SK-N-SH treated with all-trans-retinoic acid at 6 μM for 48 hours (cell line): ENCODE data around the gene GPATCH2L.

ENCODE experiments used
- ATAC-seq: fragments of 200-7000 bp; cut with Tn5 transposase; 3 replicates; pipeline ENCODE4 v1.9.1; 2020; ENCODE audit warnings: mild to moderate bottlenecking, moderate library complexity
- ARNTL ChIP-seq: fragments of 450-650 bp; formaldehyde crosslinking; IDR thresholded peaks from 2 replicates; pipeline ENCODE4 v1.5.0; 2020; ENCODE audit warnings: low read depth, mild to moderate bottlenecking, moderate library complexity, borderline replicate concordance
- BACH2 ChIP-seq: fragments of 250-450 bp; sonication (Bioruptor Pico); IDR thresholded peaks from 2 replicates; pipeline ENCODE4 v1.9.0; 2021; ENCODE audit warnings: mild to moderate bottlenecking, borderline replicate concordance
- CREB5 ChIP-seq: fragments of 250-450 bp; sonication (Bioruptor Pico); IDR thresholded peaks from 2 replicates; pipeline ENCODE4 v1.5.1; 2020; ENCODE audit warnings: low read depth, mild to moderate bottlenecking, moderate library complexity
- CSDC2 ChIP-seq: fragments of 250-450 bp; sonication (Bioruptor Pico); IDR thresholded peaks from 2 replicates; pipeline ENCODE4 v1.5.0; 2020; ENCODE audit warnings: mild to moderate bottlenecking, moderate library complexity
- CSRNP3 ChIP-seq: fragments of 250-450 bp; sonication (Bioruptor Pico); IDR thresholded peaks from 2 replicates; pipeline ENCODE4 v1.5.1; 2021; ENCODE audit warnings: mild to moderate bottlenecking, moderate library complexity
- GLIS3 ChIP-seq: fragments of 250-450 bp; sonication (Bioruptor Pico); IDR thresholded peaks from 2 replicates; pipeline ENCODE4 v1.5.0; 2020; ENCODE audit warnings: mild to moderate bottlenecking, moderate library complexity
- ISL1 ChIP-seq: fragments of 250-450 bp; sonication (Bioruptor Pico); IDR thresholded peaks from 2 replicates; pipeline ENCODE4 v2.1.2; 2022; ENCODE audit warnings: mild to moderate bottlenecking, moderate library complexity
- OSR1 ChIP-seq: fragments of 250-450 bp; sonication (Bioruptor Pico); IDR thresholded peaks from 2 replicates; pipeline ENCODE4 v1.8.0; 2022; ENCODE audit warnings: moderate library complexity, mild to moderate bottlenecking, inconsistent platforms
- PATZ1 ChIP-seq: fragments of 250-450 bp; sonication (Bioruptor Pico); IDR thresholded peaks from 2 replicates; pipeline ENCODE4 v1.8.0; 2020; ENCODE audit warnings: mild to moderate bottlenecking, moderate library complexity, borderline replicate concordance
- POU6F1 ChIP-seq: fragments of 250-450 bp; sonication (Bioruptor Pico); IDR thresholded peaks from 2 replicates; pipeline ENCODE4 v1.8.0; 2021; ENCODE audit warnings: low read depth, mild to moderate bottlenecking, moderate library complexity, borderline replicate concordance
- PPARA ChIP-seq: fragments of 250-450 bp; sonication (Bioruptor Pico); IDR thresholded peaks from 2 replicates; pipeline ENCODE4 v1.5.0; 2020; ENCODE audit warnings: mild to moderate bottlenecking, borderline replicate concordance
- RARB ChIP-seq: fragments of 250-450 bp; sonication (Bioruptor Pico); IDR thresholded peaks from 2 replicates; pipeline ENCODE4 v1.8.0; 2021; ENCODE audit warnings: mild to moderate bottlenecking, moderate library complexity
- SNAI2 ChIP-seq: fragments of 250-450 bp; sonication (Bioruptor Pico); IDR thresholded peaks from 2 replicates; pipeline ENCODE4 v1.5.0; 2020; ENCODE audit warnings: mild to moderate bottlenecking, moderate library complexity
- TCF4 ChIP-seq: fragments of 250-450 bp; sonication (Bioruptor Pico); IDR thresholded peaks from 2 replicates; pipeline ENCODE4 v1.8.0; 2021; ENCODE audit warnings: mild to moderate bottlenecking, moderate library complexity, borderline replicate concordance
- TSHZ2 ChIP-seq: fragments of 250-450 bp; sonication (Bioruptor Pico); IDR thresholded peaks from 2 replicates; pipeline ENCODE4 v1.5.0; 2020; ENCODE audit warnings: mild to moderate bottlenecking, moderate library complexity
- ZC3H10 ChIP-seq: fragments of 250-450 bp; sonication (Bioruptor Pico); IDR thresholded peaks from 2 replicates; pipeline ENCODE4 v1.5.1; 2021; ENCODE audit warnings: mild to moderate bottlenecking, moderate library complexity
- ZFP3 ChIP-seq: fragments of 250-450 bp; sonication (Bioruptor Pico); IDR thresholded peaks from 2 replicates; pipeline ENCODE4 v1.5.0; 2020; ENCODE audit warnings: mild to moderate bottlenecking, moderate library complexity
- ZFP30 ChIP-seq: fragments of 450-650 bp; formaldehyde crosslinking; IDR thresholded peaks from 2 replicates; pipeline ENCODE4 v1.5.0; 2022; ENCODE audit warnings: mild to moderate bottlenecking, moderate library complexity
- ZNF565 ChIP-seq: fragments of 450-650 bp; formaldehyde crosslinking; conservative IDR thresholded peaks from 2 replicates; pipeline ENCODE4 v1.5.0; 2020; ENCODE audit warnings: low read depth, mild to moderate bottlenecking, moderate library complexity
- ZNF70 ChIP-seq: fragments of 450-650 bp; formaldehyde crosslinking; IDR thresholded peaks from 2 replicates; pipeline ENCODE4 v1.5.0; 2020; ENCODE audit warnings: mild to moderate bottlenecking, moderate library complexity
- ZNF8 ChIP-seq: fragments of 450-650 bp; formaldehyde crosslinking; IDR thresholded peaks from 2 replicates; pipeline ENCODE4 v1.5.0; 2020; ENCODE audit warnings: mild to moderate bottlenecking, moderate library complexity

The GPATCH2L gene

GRCh38 chr14:76133103-76133502 is 18.6 kb upstream of the GPATCH2L start:
- ATAC-seq: no peak
- TF ChIP-seq ZNF565 (CRISPR knock-in tag): no peak
- TF ChIP-seq POU6F1 (CRISPR knock-in tag): no peak
- no peak for TF ChIP-seq ARNTL (CRISPR knock-in tag)
- no peak for TF ChIP-seq BACH2 (CRISPR knock-in tag)
- TF ChIP-seq RARB: no peak
- no peak for TF ChIP-seq ZC3H10 (CRISPR knock-in tag)
- no peak for TF ChIP-seq PATZ1 (CRISPR knock-in tag)
- TF ChIP-seq ISL1 (CRISPR knock-in tag): no peak
- no peak for TF ChIP-seq PPARA (CRISPR knock-in tag)
- no peak for TF ChIP-seq CSDC2 (CRISPR knock-in tag)
- TF ChIP-seq, all 23 proteins: peak for 0

- no peak for ATAC-seq
- no peak for TF ChIP-seq ZNF565 (CRISPR knock-in tag)
These were observed 17.5 kb upstream of the GPATCH2L start for GRCh38 chr14:76134231-76134630.

GRCh38 chr14:76135722-76136121 is 16.0 kb upstream of the GPATCH2L start:
- no peak for ATAC-seq
- TF ChIP-seq PPARA (CRISPR knock-in tag): no peak
- no peak for TF ChIP-seq GLIS3
- no peak for TF ChIP-seq ZFP3
- TF ChIP-seq ZNF565 (CRISPR knock-in tag): no peak
- no peak for TF ChIP-seq CSDC2 (CRISPR knock-in tag)
- TF ChIP-seq BACH2 (CRISPR knock-in tag): no peak
- TF ChIP-seq ISL1 (CRISPR knock-in tag): no peak
- TF ChIP-seq CSRNP3 (CRISPR knock-in tag): no peak
- no peak for TF ChIP-seq TSHZ2
- TF ChIP-seq SNAI2 (CRISPR knock-in tag): no peak
- TF ChIP-seq POU6F1 (CRISPR knock-in tag): no peak
- TF ChIP-seq ZNF8 (CRISPR knock-in tag): no peak
- no peak for TF ChIP-seq ZFP30 (CRISPR knock-in tag)
- TF ChIP-seq RARB: no peak

GRCh38 chr14:76136476-76137110 is 15.1 kb upstream of the GPATCH2L start:
- TF ChIP-seq ZNF70 (CRISPR knock-in tag) (no peak), TCF4 (no peak), ZC3H10 (CRISPR knock-in tag) (no peak), RARB (no peak), CREB5 (CRISPR knock-in tag) (no peak), ARNTL (CRISPR knock-in tag) (no peak), OSR1 (CRISPR knock-in tag) (no peak)
- 0 out of 3 replicates have a peak, but pooled peaks have one; percentile 49 for ATAC-seq
